H1 (cell line): ENCODE data around the gene SH2D1B. TPM values are rescaled to one million over a fixed set of nuclear protein-coding genes. Genes with fewer than 3 reads are reported as not detected.

Experiments used
- CTCF ChIA-PET: fragments of 300-600 bp; sonication (Branson Sonifier 250); formaldehyde crosslinking; loops from one replicate; lab custom pipeline; 2021; ENCODE audit not compliant: partially characterized antibody; lab: Charles Lee
- POLR2A ChIA-PET: fragments of 300-600 bp; sonication (Branson Sonifier 250); formaldehyde crosslinking; loops from one replicate; lab custom pipeline; 2021; ENCODE audit warnings: inconsistent platforms; ENCODE audit not compliant: partially characterized antibody; lab: Charles Lee
- DNase-seq, 2 experiments: peaks; one replicate each; pipeline versions ENCODE4 v3.0.0 to v3.0.0-alpha.2; 2010 to 2022; ENCODE audit warnings: low spot score in 2 of 2, low read depth in 1 of 2, mixed read lengths in 1 of 2
- FAIRE-seq: peaks from 2 replicates; lab custom pipeline; 2011; peaks lifted over from hg19 to GRCh38; lab: Jason Lieb, UNC
- H2AFZ ChIP-seq: 2 replicates; pipeline ENCODE4 v1.8.1; 2012; ENCODE audit warnings: low read length, inconsistent platforms
- H2AK5ac ChIP-seq: 2 replicates; pipeline ENCODE4 v1.6.1; 2013; ENCODE audit warnings: low read depth, low read length
- H2BK120ac ChIP-seq: replicated peaks from 2 replicates; pipeline ENCODE3; 2013; ENCODE audit warnings: low read depth, low read length, inconsistent platforms
- H2BK12ac ChIP-seq: 2 replicates; pipeline ENCODE4 v1.6.1; 2013; ENCODE audit warnings: low read depth, low read length
- H2BK15ac ChIP-seq: 2 replicates; pipeline ENCODE4 v1.6.1; 2013; ENCODE audit warnings: low read length
- H2BK20ac ChIP-seq: 2 replicates; pipeline ENCODE4 v1.6.1; 2013; ENCODE audit warnings: low read length
- H2BK5ac ChIP-seq: 2 replicates; pipeline ENCODE4 v1.6.1; 2013; ENCODE audit warnings: low read depth, low read length
- H3K14ac ChIP-seq: 2 replicates; pipeline ENCODE4 v1.6.1; 2013; ENCODE audit warnings: inconsistent platforms; ENCODE audit not compliant: insufficient read length
- H3K18ac ChIP-seq: 2 replicates; pipeline ENCODE4 v1.6.1; 2013; ENCODE audit warnings: low read length; ENCODE audit errors: extremely low read depth
- H3K23ac ChIP-seq: 2 replicates; pipeline ENCODE4 v1.6.1; 2013; ENCODE audit warnings: inconsistent platforms; ENCODE audit not compliant: insufficient read length
- H3K23me2 ChIP-seq: 2 replicates; pipeline ENCODE4 v1.6.1; 2013; ENCODE audit warnings: low read depth, low read length
- H3K27ac ChIP-seq: 2 replicates; pipeline ENCODE4 v1.6.1; 2011; ENCODE audit warnings: low read depth, low read length, inconsistent platforms
- H3K27me3 ChIP-seq, 4 experiments: replicated peaks in 1 of 4; 1 replicate in 1 of 4; 2 replicates in 3 of 4; pipeline versions ENCODE4 v1.6.1 to v1.8.1; 2011 to 2013; ENCODE audit warnings: low read length in 3 of 4, mild to moderate bottlenecking in 3 of 4, inconsistent platforms in 2 of 4, mixed read lengths in 2 of 4, moderate library complexity in 1 of 4; ENCODE audit not compliant: control insufficient read depth in 3 of 4, insufficient read depth in 3 of 4; ENCODE audit errors: extremely low read depth in 1 of 4
- H3K36me3 ChIP-seq, 4 experiments: 2 replicates each; pipeline versions ENCODE4 v1.6.1 to v1.8.1; 2011 to 2013; ENCODE audit warnings: mild to moderate bottlenecking in 4 of 4, low read length in 3 of 4, moderate library complexity in 2 of 4, control low read depth in 1 of 4, inconsistent platforms in 1 of 4; ENCODE audit not compliant: insufficient read depth in 4 of 4, control insufficient read depth in 2 of 4
- H3K4ac ChIP-seq: replicated peaks from 2 replicates; pipeline ENCODE3; 2013; ENCODE audit warnings: low read length, low read depth, mixed read lengths, inconsistent platforms; ENCODE audit not compliant: insufficient read length
- H3K4me1 ChIP-seq, 4 experiments: replicated peaks in 1 of 4; 1 replicate in 1 of 4; 2 replicates in 3 of 4; pipeline versions ENCODE4 v1.6.1 to v1.8.1; 2011 to 2013; ENCODE audit warnings: low read length in 3 of 4, inconsistent platforms in 2 of 4, mixed read lengths in 1 of 4; ENCODE audit not compliant: insufficient read depth in 4 of 4, control insufficient read depth in 3 of 4
- H3K4me2 ChIP-seq, 2 experiments: 2 replicates each; pipeline versions ENCODE4 v1.6.1 to v1.8.1; 2011 to 2013; ENCODE audit warnings: low read depth in 2 of 2, low read length in 2 of 2, control low read depth in 1 of 2, inconsistent platforms in 1 of 2, mild to moderate bottlenecking in 1 of 2; ENCODE audit not compliant: insufficient read depth in 1 of 2
- H3K4me3 ChIP-seq, 4 experiments: fragments of 200-600, 300-600 bp in 1 of 4; sonication (generic), shearing (Covaris generic), sonication (Bioruptor Twin) in 1 of 4; 2 replicates each; pipeline versions ENCODE4 v1.5.1 to v1.8.1; 2011 to 2016; ENCODE audit warnings: low read length in 4 of 4, low read depth in 3 of 4, control low read depth in 2 of 4, inconsistent platforms in 2 of 4, mild to moderate bottlenecking in 2 of 4, mixed read lengths in 1 of 4, moderate library complexity in 1 of 4; ENCODE audit not compliant: insufficient read depth in 2 of 4; ENCODE audit errors: extremely low read depth in 1 of 4
- H3K56ac ChIP-seq: replicated peaks from 2 replicates; pipeline ENCODE3; 2013; ENCODE audit warnings: low read depth, mild to moderate bottlenecking, mixed read lengths, low read length, inconsistent platforms; ENCODE audit not compliant: insufficient read length
- H3K79me1 ChIP-seq: 2 replicates; pipeline ENCODE4 v1.6.1; 2013; ENCODE audit warnings: low read depth, low read length, control low read depth
- H3K79me2 ChIP-seq, 2 experiments: 2 replicates each; pipeline versions ENCODE4 v1.6.1 to v1.8.1; 2012 to 2013; ENCODE audit warnings: low read length in 2 of 2, mild to moderate bottlenecking in 2 of 2, inconsistent platforms in 1 of 2; ENCODE audit not compliant: insufficient read depth in 2 of 2, control insufficient read depth in 1 of 2
- H3K9ac ChIP-seq, 4 experiments: replicated peaks in 1 of 4; 1 replicate in 1 of 4; 2 replicates in 3 of 4; pipeline versions ENCODE4 v1.6.1 to v1.8.1; 2011 to 2013; ENCODE audit warnings: low read depth in 3 of 4, low read length in 3 of 4, control low read depth in 2 of 4, mild to moderate bottlenecking in 2 of 4, moderate library complexity in 2 of 4, inconsistent platforms in 1 of 4; ENCODE audit errors: extremely low read depth in 1 of 4
- H3K9me3 ChIP-seq, 2 experiments: 2 replicates each; pipeline versions ENCODE4 v1.6.1 to v1.8.1; 2012 to 2013; ENCODE audit warnings: mild to moderate bottlenecking in 2 of 2, moderate library complexity in 2 of 2, control low read depth in 1 of 2, inconsistent platforms in 1 of 2, low read depth in 1 of 2, low read length in 1 of 2, mixed read lengths in 1 of 2; ENCODE audit not compliant: insufficient read depth in 2 of 2
- H4K20me1 ChIP-seq, 2 experiments: replicated peaks in 1 of 2; 2 replicates each; pipeline versions ENCODE3 to v1.8.1; 2011 to 2013; ENCODE audit warnings: inconsistent platforms in 2 of 2, low read length in 2 of 2, mild to moderate bottlenecking in 1 of 2; ENCODE audit not compliant: insufficient read depth in 2 of 2, control insufficient read depth in 1 of 2
- H4K5ac ChIP-seq: 2 replicates; pipeline ENCODE4 v1.6.1; 2013; ENCODE audit warnings: low read length, low read depth, mixed read lengths, inconsistent platforms; ENCODE audit not compliant: insufficient read length
- H4K8ac ChIP-seq: 2 replicates; pipeline ENCODE4 v1.8.0; 2013; ENCODE audit warnings: mild to moderate bottlenecking, moderate library complexity, low read length, inconsistent platforms; ENCODE audit not compliant: insufficient read depth; ENCODE audit errors: extremely low read depth
- H4K91ac ChIP-seq: replicated peaks from 2 replicates; pipeline ENCODE3; 2013; ENCODE audit warnings: low read length, mixed read lengths, inconsistent platforms; ENCODE audit not compliant: insufficient read length
- CEBPB ChIP-seq: IDR thresholded peaks from 2 replicates; pipeline ENCODE4 v1.6.1; 2012; ENCODE audit warnings: low read depth, low read length
- CHD2 ChIP-seq: IDR thresholded peaks from 2 replicates; pipeline ENCODE4 v1.6.1; 2012; ENCODE audit warnings: low read length, improper control_type of control experiment
- EGR1 ChIP-seq: IDR thresholded peaks from 2 replicates; pipeline ENCODE4 v1.6.1; 2011; ENCODE audit warnings: low read depth, low read length, borderline replicate concordance
- EP300 ChIP-seq, 2 experiments: IDR thresholded peaks; 1 replicate in 1 of 2; 2 replicates in 1 of 2; pipeline ENCODE4 v1.6.1; 2011 to 2012; ENCODE audit warnings: low read depth in 2 of 2, low read length in 2 of 2, mild to moderate bottlenecking in 2 of 2, borderline replicate concordance in 1 of 2, inconsistent platforms in 1 of 2, moderate library complexity in 1 of 2
- GTF2F1 ChIP-seq: IDR thresholded peaks from 2 replicates; pipeline ENCODE4 v1.6.1; 2012; ENCODE audit warnings: low read depth, low read length, improper control_type of control experiment, borderline replicate concordance
- JUN ChIP-seq: IDR thresholded peaks from 2 replicates; pipeline ENCODE4 v1.6.1; 2011; ENCODE audit warnings: low read depth, mild to moderate bottlenecking, improper control_type of control experiment, low read length
- JUND ChIP-seq: IDR thresholded peaks from 2 replicates; pipeline ENCODE4 v1.6.1; 2011; ENCODE audit warnings: mild to moderate bottlenecking, improper control_type of control experiment, low read length
- MAX ChIP-seq: IDR thresholded peaks from 2 replicates; pipeline ENCODE4 v1.6.1; 2012; ENCODE audit warnings: inconsistent platforms
- PHF8 ChIP-seq: fragments of 200-600 bp; sonication (generic); conservative IDR thresholded peaks from 2 replicates; pipeline ENCODE4 v1.7.1; 2012; ENCODE audit warnings: low read depth, mild to moderate bottlenecking, inconsistent platforms, low read length, moderate library complexity
- POLR2AphosphoS5 ChIP-seq: IDR thresholded peaks from 2 replicates; pipeline ENCODE4 v1.6.1; 2011; ENCODE audit warnings: low read depth, low read length
- RFX5 ChIP-seq: IDR thresholded peaks from 2 replicates; pipeline ENCODE4 v1.6.1; 2011; ENCODE audit warnings: low read depth, low read length, improper control_type of control experiment, borderline replicate concordance
- SIN3A ChIP-seq, 2 experiments: IDR thresholded peaks in 1 of 2; conservative IDR thresholded peaks in 1 of 2; 2 replicates each; pipeline ENCODE4 v1.6.1; 2011 to 2012; ENCODE audit warnings: low read length in 2 of 2, improper control_type of control experiment in 1 of 2, low read depth in 1 of 2, mild to moderate bottlenecking in 1 of 2
- TAF1 ChIP-seq: IDR thresholded peaks from 2 replicates; pipeline ENCODE4 v1.6.1; 2011; ENCODE audit warnings: mild to moderate bottlenecking, low read depth, low read length
- WGBS, 2 experiments: shearing (Covaris generic) in 1 of 2; methylation state at CpG; one replicate each; pipeline versions ENCODE4 v1.1.6 to v1.1.7; 2013 to 2015; ENCODE audit warnings: low lambda C conversion rate in 2 of 2, mixed read lengths in 2 of 2, inconsistent platforms in 1 of 2, low coverage in 1 of 2, missing lambda C conversion rate in 1 of 2; ENCODE audit not compliant: insufficient replicate concordance in 2 of 2, insufficient coverage in 1 of 2, insufficient read length in 1 of 2; ENCODE audit errors: extremely low coverage in 1 of 2, missing lambda C conversion rate in 1 of 2; 5-methylcytosine and 5-hydroxymethylcytosine counted together
- polyA plus RNA-seq, 7 experiments: library from polyadenylated mRNA; depleted of rRNA in 3 of 7; stranded (reverse) in 5 of 7; unstranded in 2 of 7; fragments of >200 nt in 5 of 7; fragments of 200-250 nt in 2 of 7; gene quantifications; 1 replicate in 5 of 7; 2 replicates in 1 of 7; 4 replicates in 1 of 7; pipeline versions ENCODE4 v1.2.1 to v1.2.3, GENCODE V29; 2011 to 2013; ENCODE audit warnings: missing spikeins in 2 of 7, mixed read lengths in 2 of 7
- total RNA-seq: library from RNA; stranded (reverse); fragmentation: NEBNext Ultra II Directional; extraction: Animal tissue kit (Norgen Biotek cat#: 25700); gene quantifications from 2 replicates; pipeline ENCODE4 v1.2.1, GENCODE V29; 2021

SH2D1B gene
- total and polyA plus RNA-seq, 2 of the 8 experiments (the other 6 are each of a cell fraction or from before 2014, with no cell fraction given): not detected

GRCh38 chr1:162360874-162361260, 51.1 kb downstream of the SH2D1B start:
- CTCF ChIA-PET: interaction anchor here (1.3 to 1.4 kb wide), 2 partner anchors 13 to 30 kb away, joined by 4 to 5 read pairs; no protein-coding TSS in a partner anchor
- Histone ChIP-seq H2BK120ac (no peak overlapping the region), H2BK5ac (no peak overlapping the region), H3K79me1 (no peaks in the 10 kb centered on the region), H3K4me1 (no peaks in the 10 kb centered on the region), H3K9me3 (no peaks in the 10 kb centered on the region), H2BK12ac (no peak overlapping the region), H3K4me3 (no peak overlapping the region), H3K9ac (no peak overlapping the region), H3K23me2 (no peaks in the 10 kb centered on the region), H3K18ac (no peak overlapping the region), H2AK5ac (no peak overlapping the region), H4K91ac (no peak overlapping the region), H3K23ac (no peak overlapping the region), H2BK20ac (no peak overlapping the region), H4K8ac (peak overlapping the region; percentile 74; the same call in 1 of the 2 replicates), H3K27ac (no peak overlapping the region), H3K56ac (no peak overlapping the region), H3K36me3 (0 out of 8 replicates have a peak, but pooled peaks cover 0 to 2% (median 0%) of the 10 kb centered on the region in 4 experiments), H2AFZ (no peak overlapping the region), H3K14ac (no peak overlapping the region), H3K4ac (no peak overlapping the region), H2BK15ac (no peak overlapping the region), H4K5ac (no peak overlapping the region), H4K20me1 (peaks cover 0 to 2% of the 10 kb centered on the region in 2 experiments), H3K4me2 (no peak overlapping the region)
- DNase-seq (no peak), FAIRE-seq (no peak)
- 98% methylated on average over 4 of the region's 4 CpGs; no CpG with 5 or more reads in 1 of the 2 experiments for WGBS, 2 experiments
- POLR2A ChIA-PET: no interaction called here
- TF ChIP-seq CEBPB (no peak), PHF8 (no peak), GTF2F1 (no peak), EP300 (IDR thresholded peaks at IDR 0.05; ENCODE audit: borderline replicate concordance in 1 of 2, low read depth in 2 of 2, low read length in 2 of 2) (no peak), JUND (no peak), JUN (no peak), POLR2AphosphoS5 (no peak), CHD2 (no peak), MAX (no peak), SIN3A (conservative IDR thresholded peaks at IDR 0.05 in 1 of 2, IDR thresholded peaks at IDR 0.05 in 1 of 2; ENCODE audit: low read depth in 1 of 2, low read length in 2 of 2) (no peak), RFX5 (no peak), TAF1 (no peak), EGR1 (no peak)
- TF ChIP-seq, all 59 proteins: peak for 0
- Histone ChIP-seq H3K27me3 (no peaks in the 10 kb centered on the region), H3K79me2 (no peaks in the 10 kb centered on the region)
